AG20443 (cell line): ENCODE results near the gene INSL3.

ENCODE experiments used
- DNase-seq: peaks from one replicate; pipeline ENCODE4 v3.0.0; 2012; ENCODE audit warnings: low spot score, mixed read lengths

INSL3 gene

GRCh38 chr19:17846146-17846545, 24.8 kb upstream of the INSL3 start:
- DNase-seq, result no peak

GRCh38 chr19:17843908-17844490, 22.7 kb upstream of the INSL3 start:
- DNase-seq, result no peak

GRCh38 chr19:17843292-17843827, 22.0 kb upstream of the INSL3 start:
- DNase-seq, result no peak

- no peak for DNase-seq
These were observed 21.5 kb upstream of the INSL3 start for GRCh38 chr19:17842663-17843291.

GRCh38 chr19:17841810-17842662, 20.7 kb upstream of the INSL3 start:
- DNase-seq, result peak; percentile 91

GRCh38 chr19:17841371-17841809, 20.1 kb upstream of the INSL3 start:
- DNase-seq, result peak; percentile 24

GRCh38 chr19:17840019-17840418, 18.7 kb upstream of the INSL3 start:
- DNase-seq, result no peak

GRCh38 chr19:17837972-17838371, 16.7 kb upstream of the INSL3 start:
- no peak for DNase-seq

- no peak for DNase-seq
These were observed 15.2 kb upstream of the INSL3 start for GRCh38 chr19:17836530-17836929.

- DNase-seq, result no peak
These were observed 14.1 kb upstream of the INSL3 start for GRCh38 chr19:17835182-17836006.

GRCh38 chr19:17834350-17835181, 13.2 kb upstream of the INSL3 start:
- DNase-seq, result no peak

GRCh38 chr19:17832443-17833208, 11.3 kb upstream of the INSL3 start:
- no peak for DNase-seq

- no peak for DNase-seq
These were observed 10.1 kb upstream of the INSL3 start for GRCh38 chr19:17831419-17831888.

- DNase-seq, result peak; percentile 86
These were observed 9.5 kb upstream of the INSL3 start for GRCh38 chr19:17830567-17831418.

- peak; percentile 67 for DNase-seq
These were observed 8.7 kb upstream of the INSL3 start for GRCh38 chr19:17829855-17830566.

- no peak for DNase-seq
These were observed 5.3 kb upstream of the INSL3 start for GRCh38 chr19:17826508-17827056.

- DNase-seq, result no peak
These were observed 3.0 kb upstream of the INSL3 start for GRCh38 chr19:17824339-17824738.
